HAP-1 (cell line): Measurements from ENCODE around the gene NPTXR.

Source experiments
- DNase-seq, 2 experiments: peaks; one replicate each; pipeline ENCODE4 v3.0.0-alpha.2; 2016 to 2020; ENCODE audit warnings: low spot score in 2 of 2
- H3K27me3 ChIP-seq: fragments of 250-450 bp; sonication (Bioruptor Pico); 2 replicates; pipeline ENCODE4 v1.5.1; 2020; ENCODE audit warnings: low read depth, mild to moderate bottlenecking, moderate library complexity
- H3K36me3 ChIP-seq: fragments of 250-450 bp; sonication (Bioruptor Pico); replicated peaks from 2 replicates; pipeline ENCODE4 v1.5.1; 2020; ENCODE audit warnings: mild to moderate bottlenecking
- H3K4me1 ChIP-seq: fragments of 250-450 bp; sonication (Bioruptor Pico); 2 replicates; pipeline ENCODE4 v1.5.1; 2020; ENCODE audit warnings: mild to moderate bottlenecking
- H3K4me3 ChIP-seq: fragments of 250-450 bp; sonication (Bioruptor Pico); 2 replicates; pipeline ENCODE4 v1.5.1; 2020; ENCODE audit warnings: mild to moderate bottlenecking, moderate library complexity
- H3K9me3 ChIP-seq: fragments of 250-450 bp; sonication (Bioruptor Pico); 2 replicates; pipeline ENCODE4 v1.5.1; 2020; ENCODE audit warnings: mild to moderate bottlenecking, moderate library complexity
- in situ Hi-C: fragments of 300-500 bp; cut with MboI; formaldehyde crosslinking; loops from 3 replicates; pipeline ENCODE4 v1.14.3; 2020; ENCODE audit warnings: low sequenced_read_pairs, inconsistent platforms, mixed read lengths

NPTXR gene

DNA sequence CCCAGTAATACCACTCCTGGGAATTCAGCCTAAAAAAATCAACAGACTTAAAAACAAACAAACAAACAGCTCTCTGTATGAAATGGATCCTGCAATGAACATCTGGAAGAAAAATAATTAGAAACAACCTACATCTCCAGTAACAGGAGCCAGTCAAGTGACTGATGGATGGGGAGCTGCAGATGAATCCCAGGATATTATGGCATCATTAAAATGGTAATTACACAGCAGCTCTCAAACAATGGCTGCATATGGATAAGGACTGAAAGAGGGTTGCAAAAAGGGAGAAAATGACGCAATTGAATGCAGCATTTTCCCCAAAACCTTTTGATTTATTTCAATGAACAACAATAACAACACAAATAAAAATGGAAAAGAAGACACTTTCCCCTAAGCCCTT is 4.1 kb downstream of the NPTXR start:
- no peak overlapping the region for H3K4me3 ChIP-seq
- H3K9me3 ChIP-seq = no peaks in the 10 kb centered on the region
- no peaks in the 10 kb centered on the region for H3K36me3 ChIP-seq
- peaks cover 7% of the 10 kb centered on the region; the same call in 1 of the 2 replicates for H3K4me1 ChIP-seq
- peak in 1 of 2 experiments; percentile 13 for DNase-seq
- H3K27me3 ChIP-seq = peaks cover 47% of the 10 kb centered on the region
- in situ Hi-C loops = no loop called here

DNA sequence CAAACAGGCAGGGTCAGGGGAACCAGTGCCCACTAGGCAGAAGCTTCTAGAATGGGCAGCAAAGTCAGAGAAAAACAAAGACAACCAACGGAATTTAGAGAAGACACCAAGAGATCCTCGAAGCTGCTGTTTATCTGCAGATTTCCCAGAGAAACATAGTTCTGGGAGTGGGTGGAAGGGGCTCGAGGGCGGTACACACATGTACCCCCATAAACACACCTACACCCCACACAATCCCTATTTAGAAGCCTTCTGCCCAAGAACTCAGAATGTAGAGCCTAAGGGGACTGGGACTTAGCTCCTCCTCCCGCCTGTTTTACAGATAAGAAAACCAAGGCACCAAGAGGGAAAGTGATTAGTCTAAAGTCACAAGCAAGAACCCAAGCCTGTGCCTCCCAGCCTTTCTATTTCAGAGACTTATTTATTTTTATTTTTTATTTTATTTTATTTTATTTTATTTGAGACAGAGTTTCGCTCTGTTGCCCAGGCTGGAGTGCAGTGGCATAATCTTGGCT is 6.4 kb downstream of the NPTXR start:
- peaks cover 7% of the 10 kb centered on the region; the same call in 1 of the 2 replicates for H3K4me1 ChIP-seq
- peaks cover 35% of the 10 kb centered on the region for H3K27me3 ChIP-seq
- no peak for DNase-seq
- no peaks in the 10 kb centered on the region for H3K36me3 ChIP-seq
- no peaks in the 10 kb centered on the region for H3K9me3 ChIP-seq
- H3K4me3 ChIP-seq = no peak overlapping the region
- in situ Hi-C loops = no loop called here

DNA sequence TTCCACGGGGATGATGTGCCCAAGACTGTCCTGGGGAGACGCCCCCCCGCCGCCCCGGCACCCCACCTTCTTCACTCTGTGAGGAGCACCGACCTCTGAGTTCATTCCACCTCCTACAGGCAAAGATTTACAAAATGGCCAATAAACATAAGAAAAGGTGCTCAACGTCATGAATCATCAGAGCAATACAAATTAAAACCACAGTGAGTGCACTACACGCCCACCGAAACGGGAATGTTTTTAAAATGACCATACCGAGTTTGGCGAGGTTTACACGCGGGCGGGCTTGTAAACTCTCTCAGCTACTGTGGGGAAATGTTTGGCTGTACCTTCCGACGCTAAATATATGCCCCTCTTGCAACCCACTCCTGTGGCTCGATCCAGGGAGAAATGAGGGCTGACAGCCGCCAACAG is 7.9 kb downstream of the NPTXR start:
- H3K27me3 ChIP-seq = peaks cover 19% of the 10 kb centered on the region
- H3K9me3 ChIP-seq = no peaks in the 10 kb centered on the region
- in situ Hi-C loops = no loop called here
- DNase-seq = peak in 1 of 2 experiments; percentile 18
- H3K36me3 ChIP-seq = no peaks in the 10 kb centered on the region
- H3K4me1 ChIP-seq = peaks cover 7% of the 10 kb centered on the region; the same call in 1 of the 2 replicates
- no peak overlapping the region for H3K4me3 ChIP-seq

DNA sequence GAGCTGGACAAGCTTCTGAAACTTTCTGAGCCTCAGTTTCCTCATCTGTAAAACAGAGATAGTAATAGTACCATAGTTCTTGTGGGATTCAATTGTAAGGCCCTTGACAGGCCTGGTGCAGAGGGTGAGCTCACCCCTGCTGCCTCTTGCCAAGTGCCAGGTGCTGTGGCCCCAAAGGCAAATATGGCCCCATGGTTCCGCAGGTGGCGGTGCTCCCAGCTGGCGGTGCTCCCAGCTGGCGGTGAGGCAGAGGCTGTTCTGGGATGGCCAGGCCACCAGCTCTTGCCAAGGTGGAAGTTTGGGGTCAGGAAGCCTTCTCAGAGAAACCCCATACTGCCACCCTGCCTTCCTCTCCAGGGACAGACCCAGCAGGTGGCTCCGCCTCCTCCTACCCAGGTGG is 8.8 kb downstream of the NPTXR start:
- H3K4me3 ChIP-seq = no peak overlapping the region
- H3K9me3 ChIP-seq = no peaks in the 10 kb centered on the region
- no peak for DNase-seq
- H3K27me3 ChIP-seq = peaks cover 10% of the 10 kb centered on the region
- no peaks in the 10 kb centered on the region for H3K36me3 ChIP-seq
- H3K4me1 ChIP-seq = peaks cover 7% of the 10 kb centered on the region; the same call in 1 of the 2 replicates
- in situ Hi-C loops = no loop called here

DNA sequence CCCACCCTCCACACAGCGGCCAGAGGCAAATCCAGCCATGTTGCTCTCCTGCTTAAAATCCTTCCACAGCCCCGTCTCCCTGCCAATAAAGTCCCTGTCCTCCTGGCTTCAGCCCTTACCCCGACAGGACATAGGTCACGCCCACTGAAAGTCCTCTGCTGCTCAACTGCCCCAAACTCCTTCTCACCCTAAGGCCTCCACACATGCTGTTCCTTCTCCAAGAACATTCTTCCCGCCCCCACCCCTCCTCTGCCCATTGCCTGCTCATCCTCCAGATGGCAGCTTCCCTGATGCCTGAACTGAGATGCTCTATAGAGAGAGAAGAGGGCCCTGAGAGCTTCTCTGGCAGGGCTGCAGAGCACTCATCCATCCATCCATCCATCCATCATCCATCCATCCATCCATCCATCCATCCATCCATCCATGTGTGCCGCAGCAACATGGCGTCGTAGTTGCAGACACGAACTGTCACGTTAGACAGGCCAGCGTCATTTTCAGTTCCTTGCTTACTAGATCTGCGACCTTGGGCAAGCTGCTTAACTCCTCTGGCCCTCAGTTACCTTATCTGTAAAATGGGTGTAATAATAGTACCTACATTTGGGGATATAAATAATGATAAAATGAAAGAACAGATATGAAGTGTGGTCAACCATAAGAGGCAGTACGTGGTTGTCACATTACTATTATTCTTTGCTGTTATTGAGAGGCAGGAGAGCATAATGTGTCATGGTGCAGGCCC is 9.4 kb downstream of the NPTXR start:
- peaks cover 10% of the 10 kb centered on the region for H3K27me3 ChIP-seq
- no peak for DNase-seq
- 0 out of 2 replicates have a peak, but pooled peaks cover 7% of the 10 kb centered on the region for H3K4me1 ChIP-seq
- no peaks in the 10 kb centered on the region for H3K36me3 ChIP-seq
- no peak overlapping the region for H3K4me3 ChIP-seq
- in situ Hi-C loops = no loop called here
- no peaks in the 10 kb centered on the region for H3K9me3 ChIP-seq

DNA sequence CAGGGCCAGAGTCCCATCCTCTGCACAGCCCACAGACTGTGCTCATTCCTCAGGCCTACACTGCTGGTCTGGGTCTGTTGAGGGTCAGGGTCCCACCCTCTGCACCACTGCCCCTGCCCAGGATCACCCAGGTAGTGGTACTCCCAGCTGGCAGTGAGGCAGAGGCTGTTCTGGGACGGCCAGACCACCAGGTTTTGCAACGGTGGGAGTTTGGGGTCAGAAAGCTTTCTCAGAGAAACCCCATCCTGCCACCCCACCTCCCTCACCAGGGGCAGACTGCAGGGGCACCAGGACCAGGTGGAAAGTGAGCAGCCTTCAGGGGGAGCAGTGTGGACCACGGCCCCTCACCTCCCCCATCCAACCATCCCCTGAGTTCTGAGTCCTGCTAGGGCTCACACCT is 10.8 kb downstream of the NPTXR start:
- Histone ChIP-seq H3K9me3 (no peaks in the 10 kb centered on the region), H3K4me3 (no peak overlapping the region), H3K27me3 (peaks cover 13% of the 10 kb centered on the region), H3K36me3 (no peaks in the 10 kb centered on the region), H3K4me1 (0 out of 2 replicates have a peak, but pooled peaks cover 7% of the 10 kb centered on the region)
- no peak for DNase-seq
- in situ Hi-C loops = no loop called here

DNA sequence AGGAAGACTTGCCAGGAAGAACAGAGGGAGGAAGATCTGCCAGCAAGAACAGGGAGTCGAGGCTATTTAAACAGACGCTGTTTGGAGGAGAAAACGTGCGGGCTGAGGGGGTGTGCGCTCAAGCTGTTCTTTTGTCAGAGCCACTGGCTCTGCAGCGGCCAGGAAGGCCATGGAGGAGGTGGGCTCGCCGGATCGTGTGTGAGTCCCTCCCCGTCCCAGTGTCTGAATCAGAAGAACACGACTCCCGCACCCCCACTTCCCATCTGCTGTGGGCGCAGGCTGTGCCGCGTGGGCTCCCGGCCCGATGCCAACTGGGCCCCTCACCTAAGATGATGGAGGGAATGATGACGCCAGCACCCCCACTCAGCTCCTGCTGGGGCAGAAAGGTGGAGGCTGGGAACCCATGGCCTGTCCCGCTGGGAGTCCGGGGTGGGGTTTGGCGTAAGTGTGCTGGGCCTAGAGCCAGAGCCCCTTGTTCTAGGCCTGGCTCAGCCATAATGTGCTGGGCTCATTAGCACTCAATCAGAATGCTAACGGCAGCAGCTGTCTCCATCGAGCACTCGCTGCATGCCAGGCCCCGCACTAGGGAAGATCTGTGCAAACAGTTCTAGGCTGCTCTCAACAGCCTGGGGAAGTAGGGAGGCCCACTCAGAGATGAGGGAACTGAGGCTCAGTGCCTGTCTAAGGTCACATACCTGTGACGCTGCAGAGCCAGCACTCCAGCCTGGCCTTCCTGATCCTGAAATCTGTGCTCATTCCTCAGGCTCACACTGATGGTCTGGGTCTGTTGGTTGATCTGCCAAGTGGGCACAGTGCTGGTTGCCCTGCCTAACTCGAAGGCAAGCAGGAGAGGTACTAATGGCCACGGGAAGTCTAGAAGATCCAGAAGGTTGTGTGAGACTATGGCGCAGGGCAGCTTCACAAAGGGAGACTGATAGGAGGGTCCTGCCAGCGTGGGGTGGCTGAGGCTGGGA is 11.5 kb downstream of the NPTXR start:
- in situ Hi-C loops = no loop called here
- H3K27me3 ChIP-seq = peaks cover 14% of the 10 kb centered on the region
- no peak overlapping the region for H3K4me3 ChIP-seq
- no peaks in the 10 kb centered on the region for H3K9me3 ChIP-seq
- no peaks in the 10 kb centered on the region for H3K36me3 ChIP-seq
- 0 out of 2 replicates have a peak, but pooled peaks cover 7% of the 10 kb centered on the region for H3K4me1 ChIP-seq
- DNase-seq = no peak

DNA sequence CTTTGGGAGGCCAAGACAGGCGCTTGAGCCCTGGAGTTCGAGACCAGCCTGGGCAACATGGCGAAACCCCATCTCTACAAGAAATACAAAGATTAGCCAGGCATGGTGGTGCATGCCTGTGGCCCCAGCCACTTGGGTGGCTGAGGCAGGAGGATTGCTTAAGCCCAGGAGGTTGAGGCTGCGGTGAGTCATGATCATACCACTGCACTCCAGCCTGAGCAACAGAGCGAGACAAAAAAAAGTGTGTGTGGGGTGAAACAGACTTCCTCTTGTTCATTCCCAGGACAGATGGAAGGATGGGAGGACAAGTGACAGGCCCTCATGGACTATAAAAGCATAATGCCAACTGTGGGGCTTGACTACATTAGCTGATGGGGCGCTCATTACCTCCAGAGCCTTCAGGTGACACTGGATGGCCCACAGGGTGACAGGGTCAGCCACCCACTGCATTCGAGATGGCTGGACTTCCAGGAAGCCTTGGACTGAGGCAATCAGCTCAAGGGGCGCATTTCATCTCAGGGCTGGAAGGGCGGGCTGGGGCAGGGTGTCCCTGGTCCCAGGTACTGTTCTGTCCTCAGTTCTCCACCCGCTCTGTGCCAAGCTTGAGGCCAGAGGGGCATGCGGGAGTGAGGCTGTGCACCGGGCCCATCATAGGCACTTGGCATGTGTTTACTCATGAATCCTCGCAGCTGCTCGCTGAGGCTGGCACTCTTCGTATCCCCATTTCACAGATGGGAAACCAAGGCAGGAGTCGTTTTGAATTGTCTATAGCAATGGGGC is 12.5 kb downstream of the NPTXR start:
- DNase-seq = no peak
- H3K27me3 ChIP-seq = peaks cover 8% of the 10 kb centered on the region
- no peaks in the 10 kb centered on the region for H3K36me3 ChIP-seq
- no peaks in the 10 kb centered on the region for H3K9me3 ChIP-seq
- no peak overlapping the region for H3K4me3 ChIP-seq
- in situ Hi-C loops = no loop called here
- 0 out of 2 replicates have a peak, but pooled peaks cover 7% of the 10 kb centered on the region for H3K4me1 ChIP-seq

DNA sequence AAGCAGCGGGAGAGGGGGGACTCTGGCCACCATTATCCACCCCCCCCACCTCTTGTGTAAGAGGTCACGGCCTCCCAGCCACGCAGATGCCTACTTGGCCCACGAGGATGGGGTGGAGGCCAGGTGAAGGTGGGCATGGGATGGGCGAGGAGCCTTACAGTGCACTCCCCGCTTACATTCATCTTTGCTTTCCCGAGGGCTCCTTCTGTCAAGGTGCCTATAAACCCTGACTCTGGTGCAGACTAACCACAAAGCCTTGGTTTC is 13.1 kb downstream of the NPTXR start:
- DNase-seq = no peak
- no peaks in the 10 kb centered on the region for H3K36me3 ChIP-seq
- 0 out of 2 replicates have a peak, but pooled peaks cover 2% of the 10 kb centered on the region for H3K4me1 ChIP-seq
- H3K27me3 ChIP-seq = peaks cover 3% of the 10 kb centered on the region; the same call in 1 of the 2 replicates
- H3K4me3 ChIP-seq = no peak overlapping the region
- in situ Hi-C loops = no loop called here
- no peaks in the 10 kb centered on the region for H3K9me3 ChIP-seq

DNA sequence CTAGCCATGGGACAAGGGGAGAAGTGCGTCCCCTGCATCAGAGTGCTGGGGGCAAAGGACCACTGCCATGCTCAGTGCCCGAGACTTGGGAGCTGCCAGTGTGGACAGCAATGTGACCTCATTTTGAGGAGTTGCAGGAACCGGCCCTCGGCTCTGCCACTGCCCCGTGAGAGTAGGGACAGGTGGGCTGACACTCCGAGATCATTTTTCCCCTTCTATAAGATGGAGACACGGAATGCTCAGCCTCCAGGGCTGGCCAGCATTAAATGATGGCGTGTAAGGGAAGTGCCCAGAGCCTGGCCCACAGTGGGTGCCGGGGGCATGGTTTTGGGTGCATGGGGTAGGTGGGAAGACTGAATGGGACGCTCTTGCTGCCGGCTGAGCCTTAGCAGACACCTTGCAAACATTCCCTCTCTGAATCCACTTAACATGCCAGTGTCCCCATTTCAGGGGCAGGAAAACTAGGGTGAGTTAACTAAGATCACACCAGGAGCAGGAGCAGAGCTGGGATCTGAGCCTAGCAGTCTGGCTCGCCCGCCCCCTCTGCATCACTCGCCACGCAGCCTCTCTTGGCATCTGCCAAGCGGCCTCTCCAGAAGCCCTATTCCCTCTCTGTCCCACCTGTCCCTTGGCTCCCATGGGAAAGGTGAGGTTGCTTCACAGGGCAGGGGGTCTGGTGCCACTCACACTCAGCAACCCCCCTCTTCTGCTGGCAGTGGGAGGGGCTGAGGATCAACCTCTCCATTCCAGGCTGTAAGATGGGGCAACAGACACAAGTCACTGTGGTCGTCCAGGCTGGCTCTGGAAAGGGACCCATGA is 13.6 kb downstream of the NPTXR start:
- no peaks in the 10 kb centered on the region for H3K4me1 ChIP-seq
- H3K36me3 ChIP-seq = no peaks in the 10 kb centered on the region
- in situ Hi-C loops = no loop called here
- H3K27me3 ChIP-seq = peaks cover 3% of the 10 kb centered on the region; the same call in 1 of the 2 replicates
- no peak for DNase-seq
- no peak overlapping the region for H3K4me3 ChIP-seq
- no peaks in the 10 kb centered on the region for H3K9me3 ChIP-seq

DNA sequence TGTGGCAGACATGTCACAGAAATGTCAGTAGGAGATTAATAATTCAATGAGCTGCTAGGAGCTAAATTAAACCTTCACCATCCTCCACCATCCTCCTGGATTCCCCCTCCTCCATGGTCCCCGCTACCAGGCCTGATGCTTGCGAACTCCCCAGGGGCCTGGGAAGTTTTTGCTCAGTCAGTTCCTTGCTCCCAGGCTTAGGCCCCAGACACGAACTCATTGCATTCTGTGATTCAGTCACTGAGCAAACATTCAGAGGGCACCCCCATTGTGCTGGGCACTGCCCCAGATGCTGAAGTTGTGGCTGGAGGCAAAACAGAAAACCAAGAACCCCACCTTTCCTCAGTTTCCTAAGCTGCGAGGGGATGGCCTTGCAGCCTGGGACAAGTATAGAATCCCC is 14.3 kb downstream of the NPTXR start:
- no peak for DNase-seq
- in situ Hi-C loops = no loop called here
- H3K4me3 ChIP-seq = no peak overlapping the region
- no peaks in the 10 kb centered on the region for H3K9me3 ChIP-seq
- no peaks in the 10 kb centered on the region for H3K36me3 ChIP-seq
- no peaks in the 10 kb centered on the region for H3K4me1 ChIP-seq
- peaks cover 3% of the 10 kb centered on the region; the same call in 1 of the 2 replicates for H3K27me3 ChIP-seq

DNA sequence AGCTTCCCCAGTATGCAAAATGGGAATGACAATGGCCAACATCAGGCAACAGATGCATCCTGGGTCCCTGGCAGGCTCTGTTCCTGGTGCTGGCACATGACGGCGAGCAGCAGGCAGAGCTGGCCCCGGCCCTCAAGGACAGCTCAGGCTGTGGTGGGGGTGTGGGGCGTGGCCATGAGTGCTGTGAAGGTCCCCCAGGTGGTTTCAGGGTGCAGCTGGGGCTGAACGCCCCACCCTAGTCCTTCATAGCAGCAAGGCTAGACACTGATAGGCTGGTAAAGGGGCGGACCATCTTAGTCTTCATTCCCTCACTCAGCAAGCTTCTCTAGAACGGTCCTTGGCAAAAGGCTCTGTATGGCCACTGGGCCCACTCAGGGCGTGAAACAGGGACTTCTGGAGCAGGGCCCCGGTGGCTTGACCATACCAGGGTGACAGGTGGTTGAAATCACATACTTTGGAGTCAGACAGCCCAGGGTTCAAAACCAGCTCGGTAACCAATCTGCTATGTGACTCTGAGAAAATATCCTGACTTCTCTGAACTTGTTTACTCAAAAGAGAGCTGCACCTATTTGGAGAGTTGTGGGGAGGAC is 15.1 kb downstream of the NPTXR start:
- H3K9me3 ChIP-seq = no peaks in the 10 kb centered on the region
- peaks cover 3% of the 10 kb centered on the region; the same call in 1 of the 2 replicates for H3K27me3 ChIP-seq
- no peaks in the 10 kb centered on the region for H3K4me1 ChIP-seq
- H3K4me3 ChIP-seq = no peak overlapping the region
- no peak for DNase-seq
- H3K36me3 ChIP-seq = no peaks in the 10 kb centered on the region
- in situ Hi-C loops = no loop called here
